Heart left ventricle (tissue), 16 donors: ENCODE results near the gene EFNA2. TPM values are rescaled to one million over a fixed set of nuclear protein-coding genes. Genes with fewer than 3 reads are reported as not detected.

Source experiments
- ATAC-seq, 4 donors: fragments of 200-7000 bp; cut with Tn5 transposase; one replicate each; pipeline ENCODE4 v1.9.1; 2020 to 2022; ENCODE audit warnings: moderate library complexity in 4 of 4, mild to moderate bottlenecking in 3 of 4, moderate number of reproducible peaks in 1 of 4
- DNase-seq, 5 donors: peaks; one replicate each; pipeline ENCODE4 v3.0.0-alpha.2; 2020
- H3K27ac ChIP-seq, 12 donors: fragments of 200-600 bp; sonication (generic) in 4 of 12; one replicate each; pipeline versions ENCODE4 v1.5.0 to v1.8.0; 2016 to 2022; ENCODE audit warnings: mild to moderate bottlenecking in 2 of 12
- H3K27me3 ChIP-seq, 9 donors: fragments of 200-600 bp; sonication (generic) in 2 of 9; one replicate each; pipeline versions ENCODE4 v1.5.1 to v1.8.0; 2016 to 2022; ENCODE audit warnings: mild to moderate bottlenecking in 3 of 9
- H3K36me3 ChIP-seq, 9 donors: fragments of 200-600 bp; sonication (generic) in 2 of 9; one replicate each; pipeline versions ENCODE4 v1.5.0 to v1.8.0; 2018 to 2022; ENCODE audit warnings: mild to moderate bottlenecking in 2 of 9
- H3K4me1 ChIP-seq, 12 donors: fragments of 200-600 bp; sonication (generic) in 4 of 12; one replicate each; pipeline versions ENCODE4 v1.5.0 to v1.8.0; 2016 to 2022; ENCODE audit warnings: mild to moderate bottlenecking in 3 of 12
- H3K4me3 ChIP-seq, 12 donors: fragments of 200-600 bp; sonication (generic) in 4 of 12; one replicate each; pipeline versions ENCODE4 v1.5.0 to v1.8.0; 2017 to 2022; ENCODE audit warnings: mild to moderate bottlenecking in 9 of 12, moderate library complexity in 4 of 12
- H3K9me3 ChIP-seq, 12 donors: fragments of 200-600 bp; sonication (generic) in 4 of 12; one replicate each; pipeline versions ENCODE4 v1.5.0 to v1.8.0; 2016 to 2022; ENCODE audit warnings: mild to moderate bottlenecking in 1 of 12
- POLR2A ChIP-seq, 2 donors: fragments of 450-650 bp; IDR thresholded peaks; one replicate each; pipeline ENCODE4 v1.6.1; 2017; ENCODE audit warnings: antibody characterized with exemption in 2 of 2, mild to moderate bottlenecking in 2 of 2, moderate library complexity in 2 of 2
- WGBS, 4 donors: extraction: QIAGEN DNeasy Blood & Tissue Kit in 2 of 4; methylation state at CpG; one replicate each; pipeline versions ENCODE4 v1.1.5 to v1.1.7; 2013 to 2018; 5-methylcytosine and 5-hydroxymethylcytosine counted together
- intact Hi-C, 10 donors: fragments of 100-400 bp; cut with DNase I; formaldehyde crosslinking; loops; one replicate each; pipeline versions ENCODE4 v1.11.1 to v1.14.2; 2022
- polyA plus RNA-seq, 2 donors: library from polyadenylated mRNA; stranded (reverse); fragments of 200-250 nt; gene quantifications; one replicate each; pipeline ENCODE4 v1.2.3, GENCODE V29; 2013
- total RNA-seq, 9 donors: library from RNA; depleted of rRNA in 2 of 9; stranded (reverse); fragments of >200 nt in 2 of 9; fragmentation: NEBNext Ultra II Directional in 3 of 9; extraction: Animal tissue kit (Norgen Biotek cat#: 25700) in 3 of 9; gene quantifications; one replicate each; pipeline versions ENCODE4 v1.1.0 to v1.2.4, GENCODE V29; 2016 to 2023
- TF ChIP-seq, protein P1 (sequence below), 12 donors: fragments of 200-600 bp; sonication (generic) in 4 of 12; IDR thresholded peaks; one replicate each; pipeline versions ENCODE4 v1.5.0 to v1.8.0; 2018 to 2022; ENCODE audit warnings: antibody characterized with exemption in 12 of 12, mild to moderate bottlenecking in 5 of 12
- donor health status: ischemic (EF 13 %, LVEDD 7.1; RV severe dilation, severe dysfunction).
- donor health status: healthy with polysubstance abuse.
- donor health status: DM: no; HTN: yes; CAD: no.
- donor health status: DM: no; HTN: no; CAD: no.
- donor health status: ischemic (EF 25% LVEDD 6.9; RV normal size, moderate dysfunction).
- donor health status: ischemic (EF 25% LVEDD 5.7; RV mildly dilated, moderate dysfunction).
- donor health status: healthy.
- donor health status: DM: yes; HTN: yes; CAD: no.
- donor health status: ischemic (EF 35%, LVEDD 5.7; RV mildly dilated, moderate dysfunction).
- donor health status: nonischemic (EF 11% LVEDD 7.7; RV severe dilation, severe dysfunction).
- donor health status: DM: yes; HTN: yes; CAD: no.
- donor health status: PGD.
- donor health status: ischemic (EF 29% LVEDD 5.4; RV normal size, mild dysfunction).
- donor health status: nonischemic (EF 23%, LVEDD 6.1; RV moderate dilation, normal function).

Gene EFNA2
- total and polyA plus RNA-seq, 11 donors = not detected

DNA sequence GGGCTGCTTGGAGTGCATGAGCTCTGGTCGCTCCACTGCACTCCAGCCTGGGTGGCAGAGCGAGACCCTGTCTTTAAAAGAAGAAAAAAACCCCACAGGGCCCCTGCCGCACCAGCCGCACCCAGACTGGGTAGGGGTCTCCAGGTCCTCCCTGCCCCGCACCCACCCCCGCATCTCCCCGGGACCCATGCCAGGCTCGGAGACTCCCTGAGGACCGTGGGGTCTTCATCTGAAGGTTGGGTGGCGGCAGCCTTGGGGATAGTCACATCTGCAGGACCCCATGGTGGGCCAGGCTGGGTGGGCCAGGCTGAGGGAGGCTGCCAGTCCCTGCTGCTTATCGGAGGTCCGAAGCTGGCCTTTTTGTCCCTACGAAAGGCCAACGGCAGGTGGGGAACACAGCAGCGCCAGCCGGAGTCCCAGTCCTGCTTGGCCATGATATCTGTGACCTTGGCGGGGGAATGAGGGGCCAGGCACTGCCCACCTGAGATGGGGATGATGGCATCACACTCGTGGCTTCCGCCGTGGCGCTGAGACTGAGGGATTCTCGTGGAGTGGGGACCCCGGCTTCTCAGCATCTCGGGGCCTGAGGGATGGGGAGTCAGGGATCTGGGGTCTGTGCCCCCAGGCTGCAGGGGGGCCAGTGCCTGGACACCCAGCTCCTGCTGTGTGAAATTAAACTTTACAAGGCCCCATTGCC lies 11.1 kb downstream of the EFNA2 start:
- intact Hi-C loops = no loop called here
- Histone ChIP-seq H3K9me3 (no peaks in the 10 kb centered on the region), H3K27ac (no peak overlapping the region), H3K4me1 (peaks cover 0 to 11% (median 1%) of the 10 kb centered on the region in 12 donors), H3K36me3 (no peaks in the 10 kb centered on the region), H3K27me3 (peaks cover 5 to 40% (median 32%) of the 10 kb centered on the region in 9 donors), H3K4me3 (no peak overlapping the region)
- TF ChIP-seq, protein P1, sequence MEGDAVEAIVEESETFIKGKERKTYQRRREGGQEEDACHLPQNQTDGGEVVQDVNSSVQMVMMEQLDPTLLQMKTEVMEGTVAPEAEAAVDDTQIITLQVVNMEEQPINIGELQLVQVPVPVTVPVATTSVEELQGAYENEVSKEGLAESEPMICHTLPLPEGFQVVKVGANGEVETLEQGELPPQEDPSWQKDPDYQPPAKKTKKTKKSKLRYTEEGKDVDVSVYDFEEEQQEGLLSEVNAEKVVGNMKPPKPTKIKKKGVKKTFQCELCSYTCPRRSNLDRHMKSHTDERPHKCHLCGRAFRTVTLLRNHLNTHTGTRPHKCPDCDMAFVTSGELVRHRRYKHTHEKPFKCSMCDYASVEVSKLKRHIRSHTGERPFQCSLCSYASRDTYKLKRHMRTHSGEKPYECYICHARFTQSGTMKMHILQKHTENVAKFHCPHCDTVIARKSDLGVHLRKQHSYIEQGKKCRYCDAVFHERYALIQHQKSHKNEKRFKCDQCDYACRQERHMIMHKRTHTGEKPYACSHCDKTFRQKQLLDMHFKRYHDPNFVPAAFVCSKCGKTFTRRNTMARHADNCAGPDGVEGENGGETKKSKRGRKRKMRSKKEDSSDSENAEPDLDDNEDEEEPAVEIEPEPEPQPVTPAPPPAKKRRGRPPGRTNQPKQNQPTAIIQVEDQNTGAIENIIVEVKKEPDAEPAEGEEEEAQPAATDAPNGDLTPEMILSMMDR (IDR thresholded peaks at IDR 0.05) = no peak
- no peak for TF ChIP-seq POLR2A (IDR thresholded peaks at IDR 0.05)
- ATAC-seq = no peak
- 87 to 93% (median 92%) methylated on average over 18 to 24 of the region's 24 CpGs for WGBS, 4 donors
- DNase-seq = no peak

DNA sequence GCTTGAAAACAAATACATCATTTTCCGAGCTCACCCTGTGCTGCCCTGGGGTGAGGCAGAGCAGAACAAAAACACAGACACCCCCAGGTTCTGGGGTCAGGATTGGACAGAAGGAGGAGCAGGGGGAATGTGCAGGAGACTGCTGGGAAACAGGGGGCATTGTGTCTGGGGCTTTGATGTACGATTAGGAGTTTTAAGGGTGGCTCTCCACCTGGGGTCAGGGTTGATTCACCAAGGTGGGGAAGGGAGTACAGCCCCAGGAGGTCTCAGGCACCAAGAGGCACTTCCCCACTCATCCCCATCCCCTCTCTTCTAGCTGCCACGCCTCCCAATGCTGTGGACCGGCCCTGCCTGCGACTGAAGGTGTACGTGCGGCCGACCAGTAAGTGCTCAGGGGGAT lies 12.6 kb downstream of the EFNA2 start:
- ATAC-seq (no peak), DNase-seq (no peak)
- Histone ChIP-seq H3K36me3 (no peaks in the 10 kb centered on the region), H3K4me3 (no peak overlapping the region), H3K27me3 (peaks cover 5 to 25% (median 20%) of the 10 kb centered on the region in 9 donors), H3K4me1 (peaks cover 0 to 11% (median 1%) of the 10 kb centered on the region in 12 donors), H3K9me3 (no peaks in the 10 kb centered on the region), H3K27ac (no peak overlapping the region)
- WGBS, 4 donors = 84 to 96% (median 91%) methylated on average over 8 of the region's 8 CpGs
- no peak for TF ChIP-seq POLR2A (IDR thresholded peaks at IDR 0.05)
- TF ChIP-seq, protein P1 (IDR thresholded peaks at IDR 0.05) = no peak
- intact Hi-C loops = no loop called here

DNA sequence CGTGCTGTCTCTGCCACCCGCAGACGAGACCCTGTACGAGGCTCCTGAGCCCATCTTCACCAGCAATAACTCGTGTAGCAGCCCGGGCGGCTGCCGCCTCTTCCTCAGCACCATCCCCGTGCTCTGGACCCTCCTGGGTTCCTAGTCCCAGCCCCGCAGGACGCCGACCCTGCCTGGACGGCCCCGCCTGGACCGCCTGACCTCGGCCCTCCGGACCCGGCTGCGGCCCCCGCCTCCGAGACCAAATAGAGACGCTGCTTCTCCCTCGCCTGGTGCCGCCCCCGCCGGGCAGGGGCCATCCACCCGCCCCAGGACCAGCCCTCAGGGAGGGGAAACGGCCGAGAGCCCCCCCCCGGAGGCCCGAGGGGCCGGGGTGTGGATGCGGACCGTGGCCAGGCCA lies 14.1 kb downstream of the EFNA2 start:
- DNase-seq (no peak), ATAC-seq (peak in 1 of 4 donors; percentile 24)
- Histone ChIP-seq H3K4me1 (peaks cover 0 to 11% (median 1%) of the 10 kb centered on the region in 12 donors), H3K9me3 (no peaks in the 10 kb centered on the region), H3K4me3 (no peak overlapping the region), H3K27me3 (peaks cover 2 to 11% (median 6%) of the 10 kb centered on the region in 9 donors), H3K36me3 (no peaks in the 10 kb centered on the region), H3K27ac (no peak overlapping the region)
- 75 to 88% (median 85%) methylated on average over 27 to 34 of the region's 34 CpGs for WGBS, 4 donors
- intact Hi-C loops = no loop called here
- TF ChIP-seq, protein P1 (IDR thresholded peaks at IDR 0.05) = no peak
- TF ChIP-seq POLR2A (IDR thresholded peaks at IDR 0.05) = no peak

DNA sequence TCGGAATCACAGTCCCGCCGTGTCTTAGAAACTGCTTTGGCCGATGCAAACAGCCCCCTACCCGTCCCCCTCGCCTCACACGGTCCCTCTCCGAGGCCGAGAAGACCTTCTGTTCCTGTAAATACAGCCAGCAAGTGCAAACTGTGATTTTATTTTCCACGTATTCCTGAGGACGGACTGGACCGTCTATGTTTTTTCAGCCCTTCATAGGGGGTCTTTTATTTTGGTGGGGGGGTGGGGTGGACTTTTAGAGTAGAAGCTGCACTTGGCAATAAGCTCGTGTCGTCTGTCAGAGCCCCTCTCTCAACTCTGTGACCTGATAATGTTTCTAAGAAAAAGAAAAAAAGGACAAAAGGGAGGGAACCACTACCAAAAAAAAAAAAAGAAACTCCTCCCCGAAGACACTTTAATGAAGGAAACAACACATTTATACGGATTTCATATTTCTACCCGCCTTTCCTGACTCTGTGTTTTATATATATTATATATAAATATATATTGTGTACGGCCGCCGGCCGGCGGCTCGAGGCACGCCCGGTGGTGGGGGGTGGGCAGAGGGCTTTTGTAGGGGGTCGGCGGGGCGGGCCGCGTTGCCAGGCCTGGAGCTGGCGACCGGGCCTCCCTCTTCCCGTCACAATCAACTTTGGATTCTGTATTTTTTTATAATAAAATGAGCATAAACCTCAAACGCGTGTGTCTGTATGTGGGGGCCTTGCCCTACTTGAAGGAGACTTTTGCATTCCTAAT lies 15.2 kb downstream of the EFNA2 start:
- intact Hi-C loops = no loop called here
- no peak for TF ChIP-seq POLR2A (IDR thresholded peaks at IDR 0.05)
- TF ChIP-seq, protein P1 (IDR thresholded peaks at IDR 0.05) = no peak
- Histone ChIP-seq H3K27me3 (no peaks in the 10 kb centered on the region), H3K27ac (no peak overlapping the region), H3K36me3 (no peaks in the 10 kb centered on the region), H3K9me3 (no peaks in the 10 kb centered on the region), H3K4me1 (peaks cover 0 to under 1% (median 0%) of the 10 kb centered on the region in 12 donors), H3K4me3 (no peak overlapping the region)
- DNase-seq (no peak), ATAC-seq (no peak)
- 84 to 88% (median 87%) methylated on average over 35 of the region's 35 CpGs for WGBS, 4 donors
